ENCODE data around the gene AP1AR. TPM values are rescaled to one million over a fixed set of nuclear protein-coding genes. Genes with fewer than 3 reads are reported as not detected.
A peak's percentile ranks its signal among the peaks of the same experiment; 100 is the strongest.

The AP1AR gene
- total RNA-seq, 2 donors from 2014 or later: 9.1 to 12.5 TPM

- DNase-seq (peak; percentile 71 to 83 (median 76)), ATAC-seq (no peak)
- Histone ChIP-seq H3K27ac (no peak overlapping the region), H3K9me3 (no peaks in the 10 kb centered on the region), H3K4me1 (peaks cover 17% of the 10 kb centered on the region), H3K36me3 (replicated peaks in 1 of 2; ENCODE audit: insufficient read depth in 1 of 2, low read depth in 2 of 2) (no peaks in the 10 kb centered on the region), H3K27me3 (no peaks in the 10 kb centered on the region), H3K4me3 (no peak overlapping the region)
- TF ChIP-seq POLR2A (IDR thresholded peaks at IDR 0.05): no peak
- TF ChIP-seq, protein P1, sequence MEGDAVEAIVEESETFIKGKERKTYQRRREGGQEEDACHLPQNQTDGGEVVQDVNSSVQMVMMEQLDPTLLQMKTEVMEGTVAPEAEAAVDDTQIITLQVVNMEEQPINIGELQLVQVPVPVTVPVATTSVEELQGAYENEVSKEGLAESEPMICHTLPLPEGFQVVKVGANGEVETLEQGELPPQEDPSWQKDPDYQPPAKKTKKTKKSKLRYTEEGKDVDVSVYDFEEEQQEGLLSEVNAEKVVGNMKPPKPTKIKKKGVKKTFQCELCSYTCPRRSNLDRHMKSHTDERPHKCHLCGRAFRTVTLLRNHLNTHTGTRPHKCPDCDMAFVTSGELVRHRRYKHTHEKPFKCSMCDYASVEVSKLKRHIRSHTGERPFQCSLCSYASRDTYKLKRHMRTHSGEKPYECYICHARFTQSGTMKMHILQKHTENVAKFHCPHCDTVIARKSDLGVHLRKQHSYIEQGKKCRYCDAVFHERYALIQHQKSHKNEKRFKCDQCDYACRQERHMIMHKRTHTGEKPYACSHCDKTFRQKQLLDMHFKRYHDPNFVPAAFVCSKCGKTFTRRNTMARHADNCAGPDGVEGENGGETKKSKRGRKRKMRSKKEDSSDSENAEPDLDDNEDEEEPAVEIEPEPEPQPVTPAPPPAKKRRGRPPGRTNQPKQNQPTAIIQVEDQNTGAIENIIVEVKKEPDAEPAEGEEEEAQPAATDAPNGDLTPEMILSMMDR (IDR thresholded peaks at IDR 0.05): peak; percentile 48 to 84 (median 73)
- 38 to 40% methylated on average over 3 of the region's 3 CpGs for WGBS, 2 donors
- intact Hi-C loops (cut with DNase I): loop anchor here (5.0 kb wide), 1 partner anchor 133 kb away; no protein-coding TSS in a partner anchor
Observed at GRCh38 chr4:112234952-112235609, 3.5 kb downstream of the AP1AR start.

DNA sequence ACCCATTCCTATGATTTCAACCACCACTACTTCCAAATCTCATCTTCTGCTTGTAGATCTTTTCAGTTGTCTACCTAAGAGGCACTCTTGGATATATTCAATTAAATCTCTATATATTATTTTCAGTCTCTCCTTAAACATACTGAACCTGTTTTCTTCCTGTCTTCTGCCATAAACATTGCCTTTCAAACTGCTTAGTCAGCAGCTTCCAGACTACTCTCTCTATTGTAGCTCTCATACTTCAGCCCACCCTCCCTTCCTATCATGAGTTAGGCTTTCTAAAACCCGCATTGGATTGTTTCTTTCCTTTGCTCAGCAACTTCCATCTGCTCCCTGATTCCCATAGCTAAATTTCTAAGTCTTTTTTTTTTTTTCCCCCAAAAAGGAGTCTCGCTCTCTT is 4.5 kb downstream of the AP1AR start:
- intact Hi-C loops (cut with DNase I): loop anchor here (5.0 kb wide), 1 partner anchor 134 kb away; no protein-coding TSS in a partner anchor
- Histone ChIP-seq H3K4me3 (no peak overlapping the region), H3K9me3 (no peaks in the 10 kb centered on the region), H3K27ac (no peak overlapping the region), H3K27me3 (no peaks in the 10 kb centered on the region), H3K36me3 (replicated peaks in 1 of 2; ENCODE audit: insufficient read depth in 1 of 2, low read depth in 2 of 2) (no peaks in the 10 kb centered on the region), H3K4me1 (peaks cover 11% of the 10 kb centered on the region)
- DNase-seq: no peak
- no peak for ATAC-seq
- TF ChIP-seq, protein P1 (IDR thresholded peaks at IDR 0.05): no peak
- no peak for TF ChIP-seq POLR2A (IDR thresholded peaks at IDR 0.05)
- 94 to 100% methylated on average over 2 of the region's 2 CpGs for WGBS, 2 donors

GRCh38 chr4:112238833-112239232 is 7.2 kb downstream of the AP1AR start:
- no peak for TF ChIP-seq POLR2A (IDR thresholded peaks at IDR 0.05)
- TF ChIP-seq, protein P1 (IDR thresholded peaks at IDR 0.05): no peak
- peaks cover 3% of the 10 kb centered on the region for H3K4me1 ChIP-seq
- no peaks in the 10 kb centered on the region for H3K9me3 ChIP-seq
- 84 to 91% methylated on average over 2 of the region's 2 CpGs for WGBS, 2 donors
- no peak overlapping the region for H3K4me3 ChIP-seq
- DNase-seq: no peak
- H3K27ac ChIP-seq: no peak overlapping the region
- ATAC-seq: no peak
- no peaks in the 10 kb centered on the region for H3K27me3 ChIP-seq
- no peaks in the 10 kb centered on the region for H3K36me3 ChIP-seq (replicated peaks in 1 of 2; ENCODE audit: insufficient read depth in 1 of 2, low read depth in 2 of 2)
- intact Hi-C loops (cut with DNase I): loop anchor here (5.0 kb wide), 1 partner anchor 137 kb away; no protein-coding TSS in a partner anchor

DNA sequence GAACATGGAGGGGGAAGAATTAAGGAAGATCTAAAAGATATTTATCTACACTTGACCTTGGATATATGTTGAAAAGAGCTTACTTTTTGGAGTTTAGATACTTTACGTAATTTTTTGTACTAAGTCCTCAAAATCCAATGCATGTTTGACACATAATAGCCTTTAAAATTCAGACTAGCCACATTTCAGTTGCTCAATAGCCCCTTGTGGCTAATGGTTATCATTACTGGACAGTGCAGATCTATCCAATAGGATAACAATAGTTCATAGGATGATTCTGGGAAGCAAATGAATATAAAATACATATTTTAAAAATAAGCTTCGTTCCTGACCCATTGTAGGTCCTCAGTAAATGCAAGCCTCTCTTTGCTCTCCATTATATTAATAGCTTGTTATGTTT is 13.8 kb downstream of the AP1AR start:
- no peak overlapping the region for H3K4me3 ChIP-seq
- ATAC-seq: no peak
- DNase-seq: no peak
- TF ChIP-seq POLR2A (IDR thresholded peaks at IDR 0.05): no peak
- TF ChIP-seq, protein P1 (IDR thresholded peaks at IDR 0.05): no peak
- H3K4me1 ChIP-seq: peaks cover under 1% of the 10 kb centered on the region
- intact Hi-C loops (cut with DNase I): no loop called here
- no peak overlapping the region for H3K27ac ChIP-seq
- H3K27me3 ChIP-seq: no peaks in the 10 kb centered on the region
- no peaks in the 10 kb centered on the region for H3K36me3 ChIP-seq (replicated peaks in 1 of 2; ENCODE audit: insufficient read depth in 1 of 2, low read depth in 2 of 2)
- 89 to 94% methylated on average over 2 of the region's 2 CpGs for WGBS, 2 donors
- no peaks in the 10 kb centered on the region for H3K9me3 ChIP-seq

DNA sequence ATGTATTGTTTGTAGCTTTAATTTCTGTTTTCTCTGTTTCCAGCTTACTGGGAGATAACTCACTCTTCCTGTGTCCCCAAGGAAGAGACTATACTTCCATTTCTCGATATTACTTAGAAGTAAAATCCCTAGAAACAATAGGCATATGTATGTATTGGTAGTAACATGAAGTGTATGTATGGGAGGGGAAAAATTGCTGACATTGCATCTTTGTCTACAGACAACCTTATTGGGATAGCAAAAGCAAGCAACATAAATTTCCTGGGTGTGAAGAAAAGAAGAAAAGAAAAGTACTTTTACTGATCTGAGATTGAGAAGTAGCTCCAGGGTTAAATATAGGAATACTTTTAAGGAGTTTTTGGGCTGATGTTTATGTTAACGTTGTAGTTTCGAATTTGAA is 15.4 kb downstream of the AP1AR start:
- H3K4me3 ChIP-seq: no peak overlapping the region
- intact Hi-C loops (cut with DNase I): no loop called here
- no peak for TF ChIP-seq POLR2A (IDR thresholded peaks at IDR 0.05)
- TF ChIP-seq, protein P1 (IDR thresholded peaks at IDR 0.05): no peak
- H3K9me3 ChIP-seq: no peaks in the 10 kb centered on the region
- peaks cover 14% of the 10 kb centered on the region for H3K4me1 ChIP-seq
- H3K27ac ChIP-seq: no peak overlapping the region
- 78 to 82% methylated on average over 3 of the region's 3 CpGs for WGBS, 2 donors
- DNase-seq: no peak
- H3K36me3 ChIP-seq (replicated peaks in 1 of 2; ENCODE audit: insufficient read depth in 1 of 2, low read depth in 2 of 2): no peaks in the 10 kb centered on the region
- H3K27me3 ChIP-seq: no peaks in the 10 kb centered on the region
- no peak for ATAC-seq

All from body of pancreas (tissue), 4 donors.